GM12878 (cell line): ENCODE data around the gene PRR16. TPM values are rescaled to one million over a fixed set of nuclear protein-coding genes. Genes with fewer than 3 reads are reported as not detected.

Source experiments
- ATAC-seq: fragments of 200-7000 bp; cut with Tn5 transposase; 3 replicates; pipeline ENCODE4 v1.9.1; 2020; ENCODE audit warnings: mild to moderate bottlenecking, moderate library complexity
- BruUV-seq: library from RNA; stranded (reverse); fragments of 400-500 nt; replicated peaks from 2 replicates; lab custom pipeline; 2021; lab: Mats Ljungman, UMichigan
- CTCF ChIA-PET: fragments of 300-600 bp; sonication (Branson Sonifier 250); formaldehyde crosslinking; extraction: SDS; loops from one replicate; lab custom pipeline; 2021; ENCODE audit warnings: inconsistent platforms; lab: Yijun Ruan, JAX
- POLR2A ChIA-PET: fragments of 350-600 bp; formaldehyde crosslinking; extraction: SDS; loops from one replicate; lab custom pipeline; 2021; ENCODE audit warnings: inconsistent platforms; lab: Charles Lee
- RAD21 ChIA-PET: fragments of 300-600 bp; sonication (Branson Sonifier 250); formaldehyde crosslinking; loops from one replicate; lab custom pipeline; 2023; ENCODE audit warnings: antibody characterized with exemption; ENCODE audit not compliant: unreplicated experiment; lab: Charles Lee
- SMC1A ChIA-PET: fragments of 300-600 bp; sonication (Branson Sonifier 250); formaldehyde crosslinking; loops from one replicate; lab custom pipeline; 2023; ENCODE audit not compliant: unreplicated experiment, uncharacterized antibody; lab: Charles Lee
- DNase-seq: peaks from one replicate; pipeline ENCODE4 v3.0.0-alpha.2; 2011; ENCODE audit warnings: low read depth, low spot score
- FAIRE-seq: peaks from 3 replicates; lab custom pipeline; 2011; peaks lifted over from hg19 to GRCh38; lab: Jason Lieb, UNC
- H2AFZ ChIP-seq: 2 replicates; pipeline ENCODE4 v1.6.0; 2011; ENCODE audit warnings: low read depth, low read length, control low read depth; ENCODE audit not compliant: control insufficient read depth
- H3K27ac ChIP-seq: 2 replicates; pipeline ENCODE4 v1.5.1; 2011; ENCODE audit warnings: control low read depth; ENCODE audit not compliant: control insufficient read depth, insufficient read depth
- H3K27me3 ChIP-seq, 2 experiments: replicated peaks in 1 of 2; 2 replicates each; pipeline versions ENCODE4 v1.6.0 to v1.6.1; 2011; ENCODE audit warnings: low read length in 1 of 2; ENCODE audit not compliant: control insufficient read depth in 2 of 2, insufficient read depth in 2 of 2
- H3K36me3 ChIP-seq, 2 experiments: 2 replicates each; pipeline ENCODE4 v1.5.1; 2011; ENCODE audit warnings: low read length in 1 of 2; ENCODE audit not compliant: control insufficient read depth in 2 of 2, insufficient read depth in 2 of 2
- H3K4me1 ChIP-seq: 2 replicates; pipeline ENCODE4 v1.6.1; 2011; ENCODE audit warnings: mild to moderate bottlenecking, low read length, moderate library complexity, mixed read lengths; ENCODE audit not compliant: control insufficient read depth, insufficient read depth
- H3K4me2 ChIP-seq: 2 replicates; pipeline ENCODE4 v1.6.0; 2011; ENCODE audit warnings: control low read depth; ENCODE audit not compliant: control insufficient read depth, insufficient read depth
- H3K4me3 ChIP-seq: fragments of 200-600 bp; sonication (generic); 2 replicates; pipeline ENCODE4 v1.5.1; 2016
- H3K79me2 ChIP-seq: 2 replicates; pipeline ENCODE4 v1.6.0; 2011; ENCODE audit warnings: low read length; ENCODE audit not compliant: control insufficient read depth, insufficient read depth
- H3K9ac ChIP-seq: 2 replicates; pipeline ENCODE4 v1.8.0; 2011; ENCODE audit warnings: low read length, control low read depth, mixed read lengths; ENCODE audit not compliant: control insufficient read depth, insufficient read depth
- H3K9me3 ChIP-seq: replicated peaks from 3 replicates; pipeline ENCODE4 v1.5.1; 2011; ENCODE audit warnings: mild to moderate bottlenecking, low read length; ENCODE audit not compliant: control insufficient read depth, insufficient read depth
- H4K20me1 ChIP-seq: 2 replicates; pipeline ENCODE4 v1.6.0; 2011; ENCODE audit not compliant: control insufficient read depth, insufficient read depth
- ATF7 ChIP-seq: fragments of 450-650 bp; IDR thresholded peaks from 2 replicates; pipeline ENCODE4 v1.6.1; 2016; ENCODE audit warnings: low read depth, mild to moderate bottlenecking
- BCL11A ChIP-seq: IDR thresholded peaks from 2 replicates; pipeline ENCODE4 v1.6.1; 2011; ENCODE audit warnings: low read depth, low read length
- CEBPB ChIP-seq, 2 experiments: fragments of 150-350 bp in 1 of 2; IDR thresholded peaks; 2 replicates each; pipeline ENCODE4 v1.6.1; 2012 to 2014; ENCODE audit warnings: low read depth in 2 of 2, low read length in 2 of 2, borderline replicate concordance in 1 of 2, inconsistent platforms in 1 of 2
- CREB1 ChIP-seq: IDR thresholded peaks from 2 replicates; pipeline ENCODE4 v1.6.1; 2012; ENCODE audit warnings: low read depth, mild to moderate bottlenecking, inconsistent platforms
- FOXM1 ChIP-seq: IDR thresholded peaks from 2 replicates; pipeline ENCODE4 v1.6.1; 2012; ENCODE audit warnings: low read depth, mild to moderate bottlenecking, inconsistent platforms, low read length, moderate library complexity
- IRF4 ChIP-seq: IDR thresholded peaks from 2 replicates; pipeline ENCODE4 v1.6.1; 2011; ENCODE audit warnings: low read depth, low read length
- JUND ChIP-seq: IDR thresholded peaks from 2 replicates; pipeline ENCODE4 v1.6.1; 2012; ENCODE audit warnings: low read depth, mild to moderate bottlenecking, low read length, improper control_type of control experiment, moderate library complexity
- KDM1A ChIP-seq: fragments of 200-600 bp; sonication (generic); IDR thresholded peaks from 2 replicates; pipeline ENCODE4 v1.6.1; 2016; ENCODE audit warnings: borderline replicate concordance
- MLLT1 ChIP-seq: fragments of 450-650 bp; IDR thresholded peaks from 2 replicates; pipeline ENCODE4 v1.6.1; 2016; ENCODE audit warnings: mild to moderate bottlenecking
- RBBP5 ChIP-seq: fragments of 200-600 bp; sonication (generic); conservative IDR thresholded peaks from 2 replicates; pipeline ENCODE4 v1.6.1; 2016
- USF2 ChIP-seq: IDR thresholded peaks from 2 replicates; pipeline ENCODE4 v1.6.1; 2011; ENCODE audit warnings: low read depth, low read length, improper control_type of control experiment, borderline replicate concordance
- WGBS: methylation state at CpG from one replicate; pipeline ENCODE4 v1.1.6; 2016; ENCODE audit warnings: low lambda C conversion rate; ENCODE audit not compliant: insufficient replicate concordance, insufficient coverage; ENCODE audit errors: missing lambda C conversion rate; 5-methylcytosine and 5-hydroxymethylcytosine counted together
- in situ Hi-C: fragments of 300-500 bp; cut with MboI; formaldehyde crosslinking; loops from 9 replicates; pipeline ENCODE4 v1.14.3; 2018; ENCODE audit warnings: mixed read lengths
- intact Hi-C: fragments of 100-400 bp; cut with micrococcal nuclease; formaldehyde crosslinking; loops from one replicate; pipeline ENCODE4 v1.14.2; 2022; ENCODE audit not compliant: unreplicated experiment
- polyA plus RNA-seq, 11 experiments: library from polyadenylated mRNA; depleted of rRNA in 4 of 11; unstranded in 6 of 11; stranded (reverse) in 5 of 11; fragments of >200 nt; fragmentation: Nextera tagmentation in 4 of 11; fragmentation: Illumina TruSeq in 1 of 11; extraction: Ambion mirVana in 4 of 11; extraction: Trizol in 1 of 11; gene quantifications; 1 replicate in 1 of 11; 2 replicates in 10 of 11; pipeline versions ENCODE4 v1.2.1 to v1.2.3, GENCODE V29; 2011 to 2016; ENCODE audit warnings: inconsistent platforms in 2 of 11, missing spikeins in 2 of 11, low read depth in 1 of 11
- total RNA-seq, 4 experiments: library from RNA; depleted of rRNA in 3 of 4; stranded (reverse); fragments of >200 nt in 3 of 4; fragmentation: Illumina TruSeq in 1 of 4; extraction: Trizol in 1 of 4; gene quantifications; 2 replicates each; pipeline versions ENCODE4 v1.2.1 to v1.2.3, GENCODE V29; 2013 to 2021

Gene PRR16
- total and polyA plus RNA-seq, 10 of the 15 experiments (the other 5 are each of a cell fraction or from before 2014, with no cell fraction given): not detected

GRCh38 chr5:120503341-120503740 lies 39.2 kb downstream of the PRR16 start:
- Histone ChIP-seq H3K9me3 (no peaks in the 10 kb centered on the region), H2AFZ (no peak overlapping the region), H3K27me3 (no peaks in the 10 kb centered on the region), H3K4me3 (no peak overlapping the region), H3K79me2 (no peaks in the 10 kb centered on the region), H4K20me1 (no peaks in the 10 kb centered on the region), H3K27ac (no peak overlapping the region), H3K4me1 (no peaks in the 10 kb centered on the region), H3K4me2 (no peak overlapping the region), H3K9ac (no peak overlapping the region), H3K36me3 (no peaks in the 10 kb centered on the region)
- FAIRE-seq (no peak), DNase-seq (no peak), ATAC-seq (no peak)
- no TSS peak for BruUV-seq
- WGBS: 9% methylated on average over 1 of the region's 1 CpG
- TF ChIP-seq USF2 (no peak), CEBPB (IDR thresholded peaks at IDR 0.05; ENCODE audit: borderline replicate concordance in 1 of 2, low read depth in 2 of 2, low read length in 2 of 2) (no peak), BCL11A (no peak), JUND (no peak), IRF4 (no peak), KDM1A (no peak), ATF7 (no peak), MLLT1 (no peak), CREB1 (no peak), FOXM1 (no peak), RBBP5 (no peak)
- in situ Hi-C loops (no loop called here), intact Hi-C loops (no loop called here)
- RAD21 ChIA-PET: no interaction called here
- CTCF ChIA-PET: no interaction called here
- POLR2A ChIA-PET: no interaction called here
- SMC1A ChIA-PET: no interaction called here
